Activated CD4-positive, alpha-beta T cell treated with anti-CD3 and anti-CD28 coated beads for 36 hours (primary cell): Measurements from ENCODE around the gene IL17RE. TPM values are rescaled to one million over a fixed set of nuclear protein-coding genes. Genes with fewer than 3 reads are reported as not detected.
"Not testable (repeated sequence)": the region's sequence is repeated elsewhere in the genome, so short reads cannot be mapped to it uniquely, and the experiment has no call there.

ENCODE experiments used
- ATAC-seq: fragments of 200-7000 bp; cut with Tn5 transposase; one replicate; pipeline ENCODE4 v1.10.0; 2021; ENCODE audit warnings: mild to moderate bottlenecking, moderate library complexity
- CTCF ChIA-PET: fragments of 350-600 bp; sonication (Branson Sonifier 250); formaldehyde crosslinking; loops from one replicate; lab custom pipeline; 2021; ENCODE audit warnings: antibody characterized with exemption; lab: Charles Lee
- POLR2A ChIA-PET: fragments of 350-600 bp; sonication (Branson Sonifier 250); formaldehyde crosslinking; loops from one replicate; lab custom pipeline; 2021; ENCODE audit warnings: antibody characterized with exemption, inconsistent platforms; lab: Charles Lee
- DNase-seq: peaks from one replicate; pipeline ENCODE4 v3.0.0-alpha.2; 2020
- H3K27ac Mint-ChIP-seq: one replicate; pipeline ENCODE4 v1.8.0; 2021; ENCODE audit warnings: mixed read lengths
- H3K27me3 Mint-ChIP-seq: one replicate; pipeline ENCODE4 v1.8.0; 2021; ENCODE audit warnings: mixed read lengths
- H3K36me3 Mint-ChIP-seq: one replicate; pipeline ENCODE4 v1.8.0; 2021; ENCODE audit warnings: low read depth, mixed read lengths
- H3K4me1 Mint-ChIP-seq: one replicate; pipeline ENCODE4 v1.8.0; 2021; ENCODE audit warnings: mixed read lengths
- H3K4me3 Mint-ChIP-seq: one replicate; pipeline ENCODE4 v1.8.0; 2021; ENCODE audit warnings: mild to moderate bottlenecking, moderate library complexity, mixed read lengths
- H3K9me3 Mint-ChIP-seq: one replicate; pipeline ENCODE4 v1.8.0; 2021; ENCODE audit warnings: low read depth, mixed read lengths
- intact Hi-C, 2 experiments: fragments of 100-400 bp; cut with DNase I in 1 of 2; cut with micrococcal nuclease in 1 of 2; formaldehyde crosslinking; loops; one replicate each; pipeline versions ENCODE4 v1.14.2 to v1.15.1; 2022 to 2024; cut with DNase I, micrococcal nuclease
- total RNA-seq, 2 experiments: library from RNA; stranded (reverse); gene quantifications; one replicate each; pipeline ENCODE4 v1.2.3, GENCODE V29; 2021

The IL17RE gene
- total RNA-seq, 2 experiments from 2014 or later: 2.3 to 3.1 TPM

DNA sequence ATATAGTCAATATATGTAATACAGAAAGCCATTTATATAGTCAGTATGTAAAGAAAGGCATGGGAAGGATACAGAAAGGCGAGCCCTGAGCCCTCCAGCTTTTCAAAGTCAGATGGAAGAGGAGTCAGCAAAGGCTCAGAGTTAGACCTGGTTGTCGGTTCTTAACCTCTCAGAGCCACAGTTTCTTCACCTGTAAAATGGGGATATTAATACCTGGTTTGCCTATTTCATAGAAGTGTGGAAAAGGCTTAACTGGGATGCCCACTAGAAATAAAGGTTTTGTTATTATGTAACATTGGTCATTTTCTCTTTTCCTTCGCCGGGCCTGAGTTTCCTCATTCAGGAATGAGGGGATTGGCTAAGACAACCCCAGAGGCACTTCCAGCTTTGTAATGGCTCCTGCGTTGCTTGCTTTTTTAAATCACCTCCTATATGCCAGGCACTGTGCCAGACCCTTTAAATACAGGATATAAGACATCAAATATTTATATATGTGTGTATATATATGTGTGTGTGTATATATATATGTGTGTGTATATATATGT is 33.4 kb downstream of the IL17RE start:
- Mint-ChIP-seq H3K4me3 (no peak overlapping the region), H3K27me3 (no peaks in the 10 kb centered on the region), H3K36me3 (peaks cover 11% of the 10 kb centered on the region), H3K9me3 (no peaks in the 10 kb centered on the region), H3K4me1 (peaks cover 29% of the 10 kb centered on the region), H3K27ac (no peak overlapping the region)
- no peak for DNase-seq
- ChIA-PET POLR2A (no interaction called here), CTCF (no interaction called here)
- intact Hi-C loops: no loop called here
- no peak for ATAC-seq

DNA sequence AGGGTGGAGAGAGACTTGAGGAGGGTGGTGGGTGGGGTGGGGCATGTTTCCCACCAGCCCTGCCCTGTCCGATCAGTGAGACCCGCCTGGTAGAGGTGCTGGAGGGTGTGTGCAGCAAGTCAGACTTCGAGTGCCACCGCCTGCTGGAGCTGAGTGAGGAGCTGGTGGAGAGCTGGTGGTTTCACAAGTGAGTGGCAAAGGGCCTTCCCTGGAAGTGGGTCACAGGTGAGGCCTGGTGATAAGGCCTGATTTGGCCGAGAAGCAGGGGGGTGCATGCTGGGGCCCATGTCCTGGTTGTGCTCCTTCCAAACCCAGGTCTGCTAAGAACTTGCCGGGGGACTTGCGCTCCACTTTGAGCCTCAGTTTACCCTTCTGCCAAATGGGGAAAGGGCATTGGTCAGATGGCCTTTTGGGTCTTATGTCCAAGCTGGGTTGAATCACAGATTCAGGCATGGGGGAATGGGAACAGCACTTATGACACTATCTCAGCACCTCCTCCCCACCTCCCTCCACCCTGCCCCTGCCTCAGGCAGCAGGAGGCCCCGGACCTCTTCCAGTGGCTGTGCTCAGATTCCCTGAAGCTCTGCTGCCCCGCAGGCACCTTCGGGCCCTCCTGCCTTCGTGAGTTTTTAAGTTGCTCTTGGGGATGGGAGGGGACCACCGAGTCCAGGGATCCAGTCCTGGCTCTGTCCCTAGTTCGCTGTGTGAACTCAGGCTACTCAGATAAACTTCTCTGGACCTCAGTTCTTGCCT is 35.0 kb downstream of the IL17RE start:
- ATAC-seq: no peak
- POLR2A ChIA-PET: no interaction called here

DNA sequence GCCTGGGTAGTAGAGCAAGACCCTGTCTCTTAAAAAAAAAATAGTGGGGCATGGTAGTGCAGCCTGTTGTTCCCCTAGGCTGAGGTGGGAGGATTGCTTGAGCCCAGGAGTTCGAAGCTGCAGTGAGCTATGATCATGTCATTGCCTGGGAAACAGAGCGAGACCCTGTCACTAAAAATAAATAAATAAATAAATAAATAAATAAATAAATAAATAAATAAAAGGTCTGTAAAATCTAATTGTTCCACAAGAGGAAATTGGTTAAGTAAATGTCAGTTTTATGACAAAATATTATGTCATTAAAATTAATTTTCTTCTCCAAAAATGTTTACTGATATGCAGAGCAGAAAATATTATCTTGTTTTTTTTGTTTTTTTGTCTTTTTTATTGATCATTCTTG is 36.3 kb downstream of the IL17RE start:
- Mint-ChIP-seq H3K4me3 (no peak overlapping the region), H3K27ac (no peak overlapping the region), H3K4me1 (peaks cover 17% of the 10 kb centered on the region), H3K27me3 (no peaks in the 10 kb centered on the region), H3K36me3 (peaks cover 20% of the 10 kb centered on the region), H3K9me3 (no peaks in the 10 kb centered on the region)
- POLR2A ChIA-PET: no interaction called here
- no peak for DNase-seq
- ATAC-seq: no peak
- CTCF ChIA-PET: no interaction called here
- intact Hi-C loops: no loop called here

More for the DNA sequence above, 35.0 kb downstream of the IL17RE start:
- no peaks in the 10 kb centered on the region for H3K9me3 Mint-ChIP-seq
- no peak overlapping the region for H3K4me3 Mint-ChIP-seq
- no peak for DNase-seq
- no peaks in the 10 kb centered on the region for H3K27me3 Mint-ChIP-seq
- CTCF ChIA-PET: no interaction called here
- H3K27ac Mint-ChIP-seq: peak overlapping the region; percentile 24
- intact Hi-C loops: no loop called here
- peaks cover 17% of the 10 kb centered on the region for H3K4me1 Mint-ChIP-seq
- H3K36me3 Mint-ChIP-seq: peaks cover 14% of the 10 kb centered on the region

DNA sequence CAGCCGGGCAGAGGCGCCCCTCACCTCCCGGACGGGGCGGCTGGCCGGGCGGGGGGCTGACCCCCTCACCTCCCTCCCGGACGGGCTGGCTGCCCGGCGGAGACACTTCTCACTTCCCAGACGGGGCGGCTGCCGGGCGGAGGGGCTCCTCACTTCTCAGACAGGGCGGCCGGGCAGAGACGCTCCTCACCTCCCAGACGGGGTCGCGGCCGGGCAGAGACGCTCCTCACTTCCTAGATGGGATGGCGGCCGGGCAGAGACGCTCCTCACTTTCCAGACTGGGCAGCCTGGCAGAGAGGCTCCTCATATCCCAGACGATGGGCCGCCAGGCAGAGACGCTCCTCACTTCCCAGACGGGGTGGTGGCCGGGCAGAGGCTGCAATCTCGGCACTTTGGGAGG is 37.3 kb downstream of the IL17RE start:
- Mint-ChIP-seq H3K4me1 (peaks cover 10% of the 10 kb centered on the region), H3K36me3 (peaks cover 24% of the 10 kb centered on the region)
- intact Hi-C loops, ATAC-seq, H3K9me3 Mint-ChIP-seq, H3K4me3 Mint-ChIP-seq, H3K27ac Mint-ChIP-seq, H3K27me3 Mint-ChIP-seq, POLR2A ChIA-PET, DNase-seq, CTCF ChIA-PET: not testable (repeated sequence)

DNA sequence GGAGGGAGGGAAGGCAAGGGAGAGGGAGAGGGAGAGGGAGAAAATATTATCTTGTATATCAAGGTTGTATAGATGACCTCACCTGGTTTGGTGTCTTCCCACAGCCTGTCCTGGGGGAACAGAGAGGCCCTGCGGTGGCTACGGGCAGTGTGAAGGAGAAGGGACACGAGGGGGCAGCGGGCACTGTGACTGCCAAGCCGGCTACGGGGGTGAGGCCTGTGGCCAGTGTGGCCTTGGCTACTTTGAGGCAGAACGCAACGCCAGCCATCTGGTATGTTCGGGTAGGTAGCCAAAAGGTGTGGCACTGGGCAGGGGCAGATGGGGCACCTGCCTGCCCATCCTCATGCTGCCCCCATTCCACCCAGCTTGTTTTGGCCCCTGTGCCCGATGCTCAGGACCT is 38.1 kb downstream of the IL17RE start:
- H3K9me3 Mint-ChIP-seq: no peaks in the 10 kb centered on the region
- no peak overlapping the region for H3K4me3 Mint-ChIP-seq
- no peak for DNase-seq
- H3K4me1 Mint-ChIP-seq: peaks cover 2% of the 10 kb centered on the region
- no peak for ATAC-seq
- POLR2A ChIA-PET: no interaction called here
- CTCF ChIA-PET: no interaction called here
- intact Hi-C loops: no loop called here
- H3K27ac Mint-ChIP-seq: no peak overlapping the region
- H3K36me3 Mint-ChIP-seq: peaks cover 21% of the 10 kb centered on the region
- H3K27me3 Mint-ChIP-seq: no peaks in the 10 kb centered on the region

DNA sequence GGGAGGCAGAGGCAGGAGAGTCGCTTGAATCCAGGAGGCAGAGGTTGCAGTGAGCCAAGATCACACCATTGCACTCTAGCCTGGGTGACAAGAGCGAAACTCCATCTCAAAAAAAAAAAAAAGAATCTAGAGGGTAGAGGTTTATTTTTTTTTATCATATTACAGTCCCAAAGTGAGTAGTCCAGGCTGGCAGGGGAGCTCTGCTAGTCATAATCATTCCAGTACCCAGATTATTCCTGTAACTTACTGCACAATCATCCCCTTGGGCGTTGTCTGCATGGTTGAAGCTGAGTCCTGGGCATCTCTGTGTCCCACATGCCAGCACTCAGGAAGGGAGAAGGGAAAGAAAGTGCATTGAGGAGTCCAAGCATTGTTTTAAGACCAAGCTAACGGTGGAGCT is 39.5 kb downstream of the IL17RE start:
- Mint-ChIP-seq H3K4me3 (no peak overlapping the region), H3K9me3 (no peaks in the 10 kb centered on the region), H3K4me1 (peaks cover 2% of the 10 kb centered on the region), H3K27me3 (no peaks in the 10 kb centered on the region), H3K27ac (no peak overlapping the region), H3K36me3 (peaks cover 17% of the 10 kb centered on the region)
- ChIA-PET CTCF (interaction anchor here (0.9 to 2.5 kb wide), 4 partner anchors 9 to 41 kb away, joined by 3 to 13 read pairs (median 6); no protein-coding TSS in a partner anchor), POLR2A (interaction anchor here (0.6 to 1.0 kb wide), 3 partner anchors 9 to 98 kb away, joined by 3 read pairs; partner anchors contain the start of gene CRELD1)
- ATAC-seq (no peak), DNase-seq (no peak)
- intact Hi-C loops: no loop called here

DNA sequence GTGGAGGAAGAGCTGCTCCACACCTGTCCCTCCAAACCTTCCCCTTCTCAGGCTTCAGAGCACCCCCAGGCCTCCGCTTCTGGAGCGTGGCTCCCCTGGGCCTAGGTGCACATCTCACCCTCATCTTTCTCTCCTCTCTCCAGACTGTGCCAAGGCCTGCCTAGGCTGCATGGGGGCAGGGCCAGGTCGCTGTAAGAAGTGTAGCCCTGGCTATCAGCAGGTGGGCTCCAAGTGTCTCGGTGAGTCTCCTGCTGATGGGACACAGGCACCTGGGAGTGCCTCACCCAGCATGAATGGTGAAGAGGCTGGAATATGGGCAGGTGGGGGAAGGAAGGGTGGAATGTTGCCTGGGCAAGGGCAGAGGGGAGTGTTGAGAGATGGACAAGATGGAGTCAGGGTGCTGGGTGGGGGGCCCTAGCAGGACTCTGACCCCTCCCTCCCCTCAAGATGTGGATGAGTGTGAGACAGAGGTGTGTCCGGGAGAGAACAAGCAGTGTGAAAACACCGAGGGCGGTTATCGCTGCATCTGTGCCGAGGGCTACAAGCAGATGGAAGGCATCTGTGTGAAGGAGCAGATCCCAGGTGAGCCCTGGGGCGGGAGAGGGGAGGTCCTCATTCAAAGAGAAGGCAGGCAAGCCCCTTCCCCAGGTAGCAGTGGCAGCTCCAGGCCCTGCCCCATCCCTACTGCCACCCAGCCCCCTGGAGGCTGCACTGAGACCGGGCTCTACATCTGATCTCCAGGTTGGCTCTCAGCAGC is 40.5 kb downstream of the IL17RE start:
- no peaks in the 10 kb centered on the region for H3K27me3 Mint-ChIP-seq
- peaks cover 14% of the 10 kb centered on the region for H3K36me3 Mint-ChIP-seq
- H3K4me3 Mint-ChIP-seq: no peak overlapping the region
- ATAC-seq: no peak
- no peaks in the 10 kb centered on the region for H3K9me3 Mint-ChIP-seq
- ChIA-PET CTCF (interaction anchor here (0.5 to 2.5 kb wide), 6 partner anchors 10 to 344 kb away, joined by 3 to 13 read pairs (median 3); no protein-coding TSS in a partner anchor), POLR2A (interaction anchor here (0.7 to 1.0 kb wide), 2 partner anchors 10 to 52 kb away, joined by 3 read pairs; partner anchors contain the start of gene CRELD1)
- no peak for DNase-seq
- no peak overlapping the region for H3K27ac Mint-ChIP-seq
- intact Hi-C loops: no loop called here
- H3K4me1 Mint-ChIP-seq: peaks cover 2% of the 10 kb centered on the region

DNA sequence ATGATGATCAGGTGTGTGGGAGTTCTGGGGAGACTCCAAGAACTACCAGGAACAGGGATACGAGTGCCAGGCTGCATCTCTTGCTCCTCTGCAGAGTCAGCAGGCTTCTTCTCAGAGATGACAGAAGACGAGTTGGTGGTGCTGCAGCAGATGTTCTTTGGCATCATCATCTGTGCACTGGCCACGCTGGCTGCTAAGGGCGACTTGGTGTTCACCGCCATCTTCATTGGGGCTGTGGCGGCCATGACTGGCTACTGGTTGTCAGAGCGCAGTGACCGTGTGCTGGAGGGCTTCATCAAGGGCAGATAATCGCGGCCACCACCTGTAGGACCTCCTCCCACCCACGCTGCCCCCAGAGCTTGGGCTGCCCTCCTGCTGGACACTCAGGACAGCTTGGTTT is 41.6 kb downstream of the IL17RE start:
- ChIA-PET POLR2A (no interaction called here), CTCF (interaction anchor here (0.6 to 1.0 kb wide), 3 partner anchors 28 to 117 kb away, joined by 3 to 5 read pairs (median 4); no protein-coding TSS in a partner anchor)
- DNase-seq: no peak
- ATAC-seq: no peak
- peaks cover 2% of the 10 kb centered on the region for H3K4me1 Mint-ChIP-seq
- H3K4me3 Mint-ChIP-seq: no peak overlapping the region
- no peaks in the 10 kb centered on the region for H3K9me3 Mint-ChIP-seq
- no peak overlapping the region for H3K27ac Mint-ChIP-seq
- H3K36me3 Mint-ChIP-seq: peaks cover 14% of the 10 kb centered on the region
- H3K27me3 Mint-ChIP-seq: no peaks in the 10 kb centered on the region
- intact Hi-C loops: no loop called here

DNA sequence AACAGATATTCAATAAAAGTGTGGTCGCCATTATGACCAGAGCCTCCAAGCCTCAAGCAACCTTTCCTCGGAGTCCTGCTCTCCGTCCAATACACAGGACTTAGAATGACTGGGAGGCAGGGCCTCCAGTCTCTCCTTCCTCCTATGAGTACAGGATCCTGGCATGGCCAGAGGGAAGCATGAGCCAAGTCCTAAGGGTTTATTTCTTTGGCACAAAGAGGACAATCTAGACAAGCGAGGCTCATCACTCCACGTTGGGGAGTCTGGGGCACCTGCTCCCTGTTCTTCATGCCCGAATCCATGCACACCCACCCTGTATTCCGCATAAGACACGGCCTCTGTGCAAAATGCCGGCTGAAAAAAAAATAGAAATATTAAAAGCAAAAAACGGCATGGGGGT is 42.7 kb downstream of the IL17RE start:
- intact Hi-C loops: no loop called here
- Mint-ChIP-seq H3K9me3 (no peaks in the 10 kb centered on the region), H3K27me3 (no peaks in the 10 kb centered on the region), H3K36me3 (peaks cover 14% of the 10 kb centered on the region), H3K4me1 (peaks cover 4% of the 10 kb centered on the region), H3K4me3 (peak overlapping the region; percentile 27), H3K27ac (peak overlapping the region; percentile 37)
- POLR2A ChIA-PET: interaction anchor here (0.6 to 1.5 kb wide), 2 partner anchors 12 to 251 kb away, joined by 7 to 10 read pairs; partner anchors contain the start of gene CRELD1
- ATAC-seq (no peak), DNase-seq (no peak)
- CTCF ChIA-PET: interaction anchor here (0.9 to 2.1 kb wide), 5 partner anchors 10 to 64 kb away, joined by 3 to 35 read pairs (median 5); partner anchors contain the start of genes CRELD1 and JAGN1

DNA sequence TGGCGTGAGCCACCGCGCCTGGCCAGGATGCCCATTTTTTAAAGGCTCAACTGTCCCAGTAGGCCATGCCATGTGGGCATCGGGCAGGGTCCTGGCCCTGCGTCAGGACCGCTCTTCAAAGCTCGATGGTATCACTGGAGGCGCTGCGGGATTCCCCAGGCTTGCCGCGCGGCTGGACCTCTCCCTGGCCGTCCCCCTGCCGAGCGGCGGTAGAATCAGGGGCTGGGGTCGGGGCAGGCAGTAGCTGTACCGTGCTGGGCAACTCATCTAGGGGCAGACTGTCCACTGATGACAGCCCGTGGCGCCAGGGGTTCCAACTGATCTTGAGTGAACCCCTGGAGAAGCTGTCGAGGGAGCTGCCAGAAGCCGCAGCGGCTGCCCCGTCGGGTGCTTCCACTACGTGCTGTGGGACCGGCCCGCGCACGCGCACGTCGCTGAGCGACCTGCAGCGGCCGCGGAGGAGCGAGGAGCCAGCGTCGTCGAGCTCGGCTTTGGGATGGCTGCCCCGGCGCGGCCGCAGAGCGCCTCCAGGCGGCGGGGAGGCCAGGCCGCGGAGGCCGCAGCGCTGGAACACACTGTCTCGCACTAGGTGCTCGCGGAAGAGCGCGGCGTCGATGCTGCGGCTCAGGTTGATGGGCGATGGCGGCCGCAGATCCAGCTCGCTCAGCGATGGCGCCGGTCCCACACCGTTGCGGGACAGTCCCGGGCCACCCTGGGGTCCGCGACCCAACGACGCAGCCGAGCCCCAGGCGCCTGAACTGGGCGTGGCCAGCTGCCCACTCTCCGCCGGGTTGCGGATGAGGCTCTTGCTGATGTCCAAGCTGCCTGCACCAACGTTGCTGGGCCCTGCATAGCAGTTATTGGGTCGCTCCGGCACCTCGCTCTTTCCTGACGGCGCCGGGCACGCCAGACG is 43.7 kb downstream of the IL17RE start:
- POLR2A ChIA-PET: interaction anchor here (0.6 to 1.5 kb wide), 7 partner anchors 13 to 252 kb away, joined by 3 to 10 read pairs (median 4); partner anchors contain the start of genes CRELD1, EMC3 and TTLL3
- Mint-ChIP-seq H3K27ac (peak overlapping the region; percentile 85), H3K27me3 (no peaks in the 10 kb centered on the region), H3K4me3 (peak overlapping the region; percentile 76), H3K9me3 (no peaks in the 10 kb centered on the region), H3K36me3 (peaks cover 10% of the 10 kb centered on the region), H3K4me1 (peaks cover 14% of the 10 kb centered on the region)
- ATAC-seq (peak; percentile 88), DNase-seq (peak; percentile 90)
- intact Hi-C loops: loop anchor here (1.0 kb wide), 1 partner anchor 13 kb away; the partner anchor contains the start of gene CRELD1 (in 2 of the 2)
- CTCF ChIA-PET: interaction anchor here (0.5 to 2.1 kb wide), 15 partner anchors 11 to 220 kb away, joined by 3 to 35 read pairs (median 3); partner anchors contain the start of genes CRELD1, EMC3, JAGN1 and OGG1
